ENCODE measurements around the gene CDC42BPB.

DNA sequence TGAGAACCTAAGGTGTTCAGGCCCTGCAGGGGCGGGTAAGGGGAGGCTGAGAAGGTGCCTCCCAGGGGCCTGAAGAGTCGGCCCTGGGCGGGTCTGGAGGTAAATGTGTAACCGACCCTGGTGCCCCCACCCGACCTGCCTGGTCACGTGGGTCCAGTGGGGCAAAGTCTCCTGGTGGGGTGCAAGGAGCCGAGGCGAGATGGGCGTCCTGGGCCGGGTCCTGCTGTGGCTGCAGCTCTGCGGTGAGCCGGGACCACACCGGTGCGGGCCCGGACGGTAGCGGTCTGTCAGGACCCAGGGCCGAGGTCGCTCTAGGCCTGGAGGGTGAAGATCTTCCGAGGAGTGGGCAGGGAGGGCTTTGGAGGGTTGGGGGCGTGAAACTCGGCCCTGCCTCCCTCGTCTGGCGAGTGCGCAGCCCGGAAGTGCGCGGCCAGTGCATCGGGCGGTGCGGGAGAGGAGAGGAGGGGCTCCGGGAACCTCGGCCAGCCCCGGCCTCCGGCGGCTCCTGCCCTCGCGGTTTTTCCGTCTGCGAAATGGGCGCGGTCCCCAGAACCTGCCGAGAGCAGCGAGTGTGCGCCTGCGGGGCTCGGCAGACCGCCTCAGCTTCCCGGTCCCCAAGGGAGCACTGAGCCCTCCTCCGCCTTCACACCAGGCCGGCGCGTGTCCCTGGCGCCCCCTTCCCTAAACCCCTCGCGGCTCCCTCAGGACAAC lies 134.7 kb downstream of the CDC42BPB start, which contains the start of gene AMN:
- TF ChIP-seq POLR2A (IDR thresholded peaks at IDR 0.05): no peak
- no peak for TF ChIP-seq CTCF (IDR thresholded peaks at IDR 0.05)
